Measurements from ENCODE around the gene GREB1L.

- TF ChIP-seq, protein P1, sequence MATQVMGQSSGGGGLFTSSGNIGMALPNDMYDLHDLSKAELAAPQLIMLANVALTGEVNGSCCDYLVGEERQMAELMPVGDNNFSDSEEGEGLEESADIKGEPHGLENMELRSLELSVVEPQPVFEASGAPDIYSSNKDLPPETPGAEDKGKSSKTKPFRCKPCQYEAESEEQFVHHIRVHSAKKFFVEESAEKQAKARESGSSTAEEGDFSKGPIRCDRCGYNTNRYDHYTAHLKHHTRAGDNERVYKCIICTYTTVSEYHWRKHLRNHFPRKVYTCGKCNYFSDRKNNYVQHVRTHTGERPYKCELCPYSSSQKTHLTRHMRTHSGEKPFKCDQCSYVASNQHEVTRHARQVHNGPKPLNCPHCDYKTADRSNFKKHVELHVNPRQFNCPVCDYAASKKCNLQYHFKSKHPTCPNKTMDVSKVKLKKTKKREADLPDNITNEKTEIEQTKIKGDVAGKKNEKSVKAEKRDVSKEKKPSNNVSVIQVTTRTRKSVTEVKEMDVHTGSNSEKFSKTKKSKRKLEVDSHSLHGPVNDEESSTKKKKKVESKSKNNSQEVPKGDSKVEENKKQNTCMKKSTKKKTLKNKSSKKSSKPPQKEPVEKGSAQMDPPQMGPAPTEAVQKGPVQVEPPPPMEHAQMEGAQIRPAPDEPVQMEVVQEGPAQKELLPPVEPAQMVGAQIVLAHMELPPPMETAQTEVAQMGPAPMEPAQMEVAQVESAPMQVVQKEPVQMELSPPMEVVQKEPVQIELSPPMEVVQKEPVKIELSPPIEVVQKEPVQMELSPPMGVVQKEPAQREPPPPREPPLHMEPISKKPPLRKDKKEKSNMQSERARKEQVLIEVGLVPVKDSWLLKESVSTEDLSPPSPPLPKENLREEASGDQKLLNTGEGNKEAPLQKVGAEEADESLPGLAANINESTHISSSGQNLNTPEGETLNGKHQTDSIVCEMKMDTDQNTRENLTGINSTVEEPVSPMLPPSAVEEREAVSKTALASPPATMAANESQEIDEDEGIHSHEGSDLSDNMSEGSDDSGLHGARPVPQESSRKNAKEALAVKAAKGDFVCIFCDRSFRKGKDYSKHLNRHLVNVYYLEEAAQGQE (IDR thresholded peaks at IDR 0.05; ENCODE audit: borderline replicate concordance): no peak
- TF ChIP-seq, protein P2, sequence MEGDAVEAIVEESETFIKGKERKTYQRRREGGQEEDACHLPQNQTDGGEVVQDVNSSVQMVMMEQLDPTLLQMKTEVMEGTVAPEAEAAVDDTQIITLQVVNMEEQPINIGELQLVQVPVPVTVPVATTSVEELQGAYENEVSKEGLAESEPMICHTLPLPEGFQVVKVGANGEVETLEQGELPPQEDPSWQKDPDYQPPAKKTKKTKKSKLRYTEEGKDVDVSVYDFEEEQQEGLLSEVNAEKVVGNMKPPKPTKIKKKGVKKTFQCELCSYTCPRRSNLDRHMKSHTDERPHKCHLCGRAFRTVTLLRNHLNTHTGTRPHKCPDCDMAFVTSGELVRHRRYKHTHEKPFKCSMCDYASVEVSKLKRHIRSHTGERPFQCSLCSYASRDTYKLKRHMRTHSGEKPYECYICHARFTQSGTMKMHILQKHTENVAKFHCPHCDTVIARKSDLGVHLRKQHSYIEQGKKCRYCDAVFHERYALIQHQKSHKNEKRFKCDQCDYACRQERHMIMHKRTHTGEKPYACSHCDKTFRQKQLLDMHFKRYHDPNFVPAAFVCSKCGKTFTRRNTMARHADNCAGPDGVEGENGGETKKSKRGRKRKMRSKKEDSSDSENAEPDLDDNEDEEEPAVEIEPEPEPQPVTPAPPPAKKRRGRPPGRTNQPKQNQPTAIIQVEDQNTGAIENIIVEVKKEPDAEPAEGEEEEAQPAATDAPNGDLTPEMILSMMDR (IDR thresholded peaks at IDR 0.05; ENCODE audit: poor library complexity, severe bottlenecking): no peak
Observed at GRCh38 chr18:21309248-21309647, 67.2 kb downstream of the GREB1L start.
